RWPE1 (cell line): ENCODE results near the gene BRSK2.
"Not testable (repeated sequence)": the region's sequence is repeated elsewhere in the genome, so short reads cannot be mapped to it uniquely, and the experiment has no call there.

Source experiments
- CTCF ChIA-PET: fragments of 350-600 bp; sonication (Branson Sonifier 250); formaldehyde crosslinking; extraction: SDS; loops from one replicate; lab custom pipeline; 2021; lab: Yijun Ruan, JAX
- POLR2A ChIA-PET: fragments of 400-600 bp; formaldehyde crosslinking; extraction: SDS; loops from one replicate; lab custom pipeline; 2020; ENCODE audit warnings: antibody characterized with exemption; ENCODE audit not compliant: low non-redundant PET; lab: Yijun Ruan, JAX
- DNase-seq: peaks from one replicate; pipeline ENCODE4 v3.0.0; 2012; ENCODE audit warnings: low spot score
- H3K27ac ChIP-seq: fragments of 450-650 bp; 2 replicates; pipeline ENCODE4 v1.5.1; 2017
- CTCF ChIP-seq: fragments of 450-650 bp; conservative IDR thresholded peaks from 2 replicates; pipeline ENCODE4 v1.5.1; 2017; ENCODE audit warnings: low read depth, mild to moderate bottlenecking

The BRSK2 gene

GRCh38 chr11:1407668-1408067 is 17.9 kb downstream of the BRSK2 start:
- no peak for TF ChIP-seq CTCF
- H3K27ac ChIP-seq: no peak overlapping the region
- ChIA-PET POLR2A (no interaction called here), CTCF (no interaction called here)
- no peak for DNase-seq

- no peak for DNase-seq
- H3K27ac ChIP-seq: no peak overlapping the region
- no peak for TF ChIP-seq CTCF
- POLR2A ChIA-PET: no interaction called here
- CTCF ChIA-PET: no interaction called here
Observed at GRCh38 chr11:1408346-1408745, 18.6 kb downstream of the BRSK2 start.

GRCh38 chr11:1409108-1409851 is 19.5 kb downstream of the BRSK2 start:
- CTCF ChIA-PET: no interaction called here
- no peak for DNase-seq
- TF ChIP-seq CTCF: no peak
- POLR2A ChIA-PET: no interaction called here
- no peak overlapping the region for H3K27ac ChIP-seq

- DNase-seq, CTCF ChIA-PET, H3K27ac ChIP-seq, POLR2A ChIA-PET: not testable (repeated sequence)
Observed at GRCh38 chr11:1409852-1410125, 20.1 kb downstream of the BRSK2 start.

GRCh38 chr11:1410366-1411291 is 20.9 kb downstream of the BRSK2 start:
- DNase-seq: no peak
- ChIA-PET CTCF (no interaction called here), POLR2A (no interaction called here)
- no peak overlapping the region for H3K27ac ChIP-seq
- TF ChIP-seq CTCF: no peak

GRCh38 chr11:1411301-1411700 is 21.6 kb downstream of the BRSK2 start:
- DNase-seq: no peak
- no peak for TF ChIP-seq CTCF
- ChIA-PET CTCF (interaction anchor here (0.6 kb wide), 1 partner anchor 209 kb away, joined by 3 read pairs; no protein-coding TSS in a partner anchor), POLR2A (no interaction called here)
- H3K27ac ChIP-seq: no peak overlapping the region

GRCh38 chr11:1411739-1412138 is 22.0 kb downstream of the BRSK2 start:
- DNase-seq, POLR2A ChIA-PET, H3K27ac ChIP-seq: not testable (repeated sequence)
- CTCF ChIA-PET: interaction anchor here (0.6 kb wide), 2 partner anchors 9 to 209 kb away, joined by 3 to 4 read pairs; no protein-coding TSS in a partner anchor
